ENCODE results near the gene RND2. TPM values are rescaled to one million over a fixed set of nuclear protein-coding genes. Genes with fewer than 3 reads are reported as not detected.

RND2 gene, protein sequence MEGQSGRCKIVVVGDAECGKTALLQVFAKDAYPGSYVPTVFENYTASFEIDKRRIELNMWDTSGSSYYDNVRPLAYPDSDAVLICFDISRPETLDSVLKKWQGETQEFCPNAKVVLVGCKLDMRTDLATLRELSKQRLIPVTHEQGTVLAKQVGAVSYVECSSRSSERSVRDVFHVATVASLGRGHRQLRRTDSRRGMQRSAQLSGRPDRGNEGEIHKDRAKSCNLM
- 0.07 to 0.29 TPM (median 0.17 TPM) in 5 replicates for total RNA-seq (2022; extraction: Qiagen RNA extraction; ENCODE audit: low read depth)

DNA sequence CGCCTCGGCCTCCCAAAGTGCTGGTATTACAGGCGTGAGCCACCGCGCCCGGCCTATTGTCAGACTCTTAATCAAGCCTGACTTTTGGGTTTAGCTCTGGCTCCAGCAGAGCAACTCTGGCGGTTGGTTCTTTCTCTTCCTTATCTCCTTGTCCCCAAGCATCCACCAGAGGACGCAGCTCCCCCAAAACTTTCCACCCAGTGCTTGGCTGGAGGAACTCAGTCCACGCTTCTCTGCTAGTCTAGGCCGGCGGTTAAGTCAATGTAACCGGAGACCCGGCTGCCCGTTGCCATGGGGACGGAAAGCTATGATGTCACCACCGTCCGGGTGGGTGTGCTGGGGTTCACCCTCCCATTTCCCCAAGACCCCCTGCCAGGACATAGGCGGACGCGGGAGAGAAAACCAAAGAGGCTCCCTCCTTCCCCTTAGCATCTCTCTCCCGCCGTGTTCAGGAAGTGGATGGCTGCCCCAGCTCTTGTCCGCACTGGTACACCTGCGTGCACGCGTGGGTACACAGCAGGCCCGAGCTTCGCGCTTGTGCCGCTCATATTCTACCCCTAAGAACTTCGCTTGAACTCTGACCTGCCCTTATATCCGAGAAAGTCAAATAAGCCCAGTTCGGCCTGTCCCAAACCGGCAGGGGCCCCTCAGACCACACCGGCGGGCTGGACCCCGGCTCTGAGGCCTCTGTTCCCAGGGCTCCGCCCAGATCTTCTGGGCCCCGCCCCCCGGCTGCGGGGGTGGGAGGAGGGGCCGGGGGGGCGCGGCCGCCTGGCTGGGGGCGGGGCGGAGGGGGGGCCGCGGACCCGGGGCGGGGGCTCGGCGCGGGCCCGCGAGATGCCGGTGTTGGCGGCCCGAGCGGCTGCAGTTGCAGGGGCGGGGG lies at the start of gene RND2:
TSS of gene RND2 (plus strand) at position 825 of the 883 bp plus-strand sequence. CDS start 117 bp downstream, outside the sequence.

DNA sequence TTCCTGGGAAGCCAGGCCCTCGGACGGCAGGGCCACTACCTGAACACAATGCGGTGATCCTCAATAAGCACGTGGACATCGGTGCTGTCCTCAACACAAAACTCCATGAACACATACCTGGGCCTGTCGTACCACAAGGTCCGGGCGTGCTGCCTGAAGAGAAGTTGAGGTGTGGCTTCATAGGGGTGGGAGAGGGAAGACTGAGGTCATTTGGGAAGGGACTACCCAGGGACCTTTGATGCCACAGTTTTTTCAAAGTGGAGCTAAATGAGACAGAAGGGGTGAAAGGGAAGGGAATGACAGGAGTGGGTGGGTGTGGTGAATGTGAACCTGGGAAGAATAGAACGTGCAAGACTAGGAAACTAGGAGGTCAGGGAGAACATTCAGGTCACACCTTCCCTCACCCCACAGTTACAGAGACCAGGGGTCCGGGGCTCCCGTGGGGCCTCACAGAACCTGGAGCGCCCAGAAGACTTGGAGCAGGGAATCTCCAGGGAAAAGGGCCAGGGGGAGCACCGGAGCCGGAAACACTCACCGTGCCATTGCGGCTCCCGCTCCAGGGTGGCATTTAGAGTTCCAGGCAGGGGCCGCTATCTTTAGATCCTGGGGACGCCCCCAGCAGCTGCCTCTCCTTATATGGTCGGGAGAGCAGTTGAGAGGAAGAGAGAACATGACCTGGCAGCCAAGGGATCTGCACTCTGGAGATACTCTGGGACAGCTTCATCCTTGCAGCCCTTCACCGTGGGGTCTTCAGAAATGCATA lies 45.3 kb upstream of the RND2 start, which contains the start of gene PTGES3L:
TSS of gene PTGES3L (minus strand) at position 570 of the 763 bp plus-strand sequence. CDS start at position 543, 27 bp downstream.

DNA sequence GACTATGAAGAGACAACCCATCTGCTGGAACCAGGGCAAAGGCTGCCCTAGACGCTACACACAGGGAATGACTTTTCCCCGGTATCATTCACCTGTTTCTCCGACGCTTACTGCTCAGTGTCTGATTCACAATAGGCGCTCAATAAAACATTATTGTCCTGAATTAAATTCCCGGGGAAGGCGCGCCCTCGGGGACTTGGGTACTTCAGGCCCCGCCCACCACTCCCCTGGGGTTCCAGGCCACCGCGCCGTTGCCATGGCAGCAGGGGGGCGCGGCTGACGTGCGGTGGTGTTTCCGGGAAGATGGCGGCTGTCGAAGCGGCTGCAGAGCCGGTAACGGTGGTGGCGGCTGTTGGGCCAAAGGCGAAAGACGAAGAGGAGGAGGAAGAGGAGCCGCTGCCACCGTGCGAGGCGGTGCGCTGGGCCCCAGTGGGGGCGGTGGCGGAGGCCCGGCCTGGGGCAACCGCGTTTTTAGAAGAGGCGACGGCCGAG lies 44.7 kb upstream of the RND2 start, which contains the start of gene RUNDC1:
TSS of gene RUNDC1 (plus strand) at position 292 of the 492 bp plus-strand sequence. CDS start at position 304, 12 bp downstream.

DNA sequence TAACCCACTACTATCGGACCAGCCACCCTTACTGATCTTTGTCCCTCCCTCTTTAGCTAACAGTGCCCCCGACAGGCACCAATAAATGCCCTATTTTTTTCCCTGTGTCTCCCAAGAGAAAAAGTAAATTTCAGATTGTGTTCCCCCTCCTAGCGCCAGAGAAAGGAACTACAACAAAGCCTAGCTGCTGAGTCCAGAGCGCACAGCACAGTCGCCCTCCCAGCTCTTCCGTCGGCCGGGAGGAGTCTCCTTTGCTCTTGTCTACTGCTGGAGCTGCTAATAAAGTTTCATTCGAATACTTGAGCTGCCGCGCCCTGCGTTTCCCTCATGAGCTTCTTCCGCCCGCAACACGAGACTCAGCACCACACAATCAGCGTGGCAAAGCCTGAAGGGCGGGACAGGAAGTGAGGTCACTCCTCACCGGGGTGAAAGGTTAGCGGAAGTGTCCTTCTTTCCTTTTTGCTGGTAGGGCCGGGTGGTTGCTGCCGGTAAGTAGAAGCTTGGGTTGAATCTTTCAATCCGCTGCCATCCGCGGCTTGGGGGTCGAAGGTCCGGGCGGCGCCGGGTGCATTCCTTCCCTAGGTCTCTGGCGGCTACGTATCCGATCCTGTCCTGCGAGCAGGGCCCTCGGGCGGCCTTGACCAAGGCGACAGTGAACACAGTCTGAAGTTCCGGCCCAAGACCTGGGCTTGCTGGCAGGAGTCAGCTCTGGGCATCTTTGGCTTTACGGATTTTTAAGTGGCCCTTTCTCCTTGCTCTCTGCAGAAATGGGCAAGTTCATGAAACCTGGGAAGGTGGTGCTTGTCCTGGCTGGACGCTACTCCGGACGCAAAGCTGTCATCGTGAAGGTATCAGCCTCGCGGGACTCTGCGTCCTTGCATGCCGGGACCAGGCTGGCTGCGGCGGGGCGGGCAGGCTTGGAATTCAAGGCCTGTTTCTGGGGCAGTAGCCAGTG lies 26.8 kb upstream of the RND2 start, which contains the start of gene RPL27:
TSS of gene RPL27 (plus strand) at position 436 of the 955 bp plus-strand sequence. CDS start at position 768, 332 bp downstream.

DNA sequence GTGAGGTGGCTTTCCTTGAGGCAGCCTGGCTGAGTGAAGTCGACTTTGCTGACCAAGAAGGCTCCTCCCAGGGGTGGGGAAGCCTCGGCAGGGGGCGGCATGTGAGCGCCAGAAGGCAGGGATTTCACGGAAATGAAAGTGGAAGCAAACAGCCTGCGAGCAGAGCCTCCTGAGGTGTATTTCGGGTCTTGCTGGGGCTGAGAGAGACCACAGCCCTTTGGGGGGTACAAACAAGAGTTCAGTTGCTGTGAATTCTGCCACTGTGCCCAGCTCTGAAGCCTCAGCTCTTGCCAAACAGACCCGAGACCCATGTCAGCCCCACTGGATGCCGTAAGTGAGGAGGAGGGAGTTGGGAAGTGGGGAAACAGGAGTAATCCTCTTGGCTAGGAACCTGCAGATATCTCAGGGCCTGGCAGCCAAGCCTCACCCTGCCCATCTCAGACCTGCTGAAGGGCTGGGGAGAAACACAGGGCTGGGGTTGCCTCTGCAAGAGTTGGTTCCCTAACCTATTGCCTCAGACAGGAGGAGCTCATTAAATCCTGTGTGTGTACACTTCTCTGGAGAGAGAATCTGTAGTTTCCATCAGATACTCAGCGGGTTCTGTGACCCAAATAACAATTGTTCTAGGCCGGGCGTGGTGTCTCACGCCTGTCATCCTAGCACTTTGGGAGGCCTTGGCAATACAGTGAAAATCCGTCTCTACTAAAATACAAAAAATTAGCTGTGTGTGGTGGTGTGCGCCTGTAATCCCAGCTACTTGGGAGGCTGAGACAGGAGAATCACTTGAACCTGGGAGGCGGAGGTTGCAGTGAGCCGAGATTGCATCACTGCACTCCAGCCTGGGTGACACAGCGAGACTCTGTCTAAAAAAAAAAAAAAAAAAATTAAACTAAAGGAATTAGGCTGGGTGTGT lies 18.1 kb upstream of the RND2 start, which contains the start of gene IFI35:
TSS of gene IFI35 (plus strand) at position 146 of the 913 bp plus-strand sequence. CDS start at position 310, 164 bp downstream.

DNA sequence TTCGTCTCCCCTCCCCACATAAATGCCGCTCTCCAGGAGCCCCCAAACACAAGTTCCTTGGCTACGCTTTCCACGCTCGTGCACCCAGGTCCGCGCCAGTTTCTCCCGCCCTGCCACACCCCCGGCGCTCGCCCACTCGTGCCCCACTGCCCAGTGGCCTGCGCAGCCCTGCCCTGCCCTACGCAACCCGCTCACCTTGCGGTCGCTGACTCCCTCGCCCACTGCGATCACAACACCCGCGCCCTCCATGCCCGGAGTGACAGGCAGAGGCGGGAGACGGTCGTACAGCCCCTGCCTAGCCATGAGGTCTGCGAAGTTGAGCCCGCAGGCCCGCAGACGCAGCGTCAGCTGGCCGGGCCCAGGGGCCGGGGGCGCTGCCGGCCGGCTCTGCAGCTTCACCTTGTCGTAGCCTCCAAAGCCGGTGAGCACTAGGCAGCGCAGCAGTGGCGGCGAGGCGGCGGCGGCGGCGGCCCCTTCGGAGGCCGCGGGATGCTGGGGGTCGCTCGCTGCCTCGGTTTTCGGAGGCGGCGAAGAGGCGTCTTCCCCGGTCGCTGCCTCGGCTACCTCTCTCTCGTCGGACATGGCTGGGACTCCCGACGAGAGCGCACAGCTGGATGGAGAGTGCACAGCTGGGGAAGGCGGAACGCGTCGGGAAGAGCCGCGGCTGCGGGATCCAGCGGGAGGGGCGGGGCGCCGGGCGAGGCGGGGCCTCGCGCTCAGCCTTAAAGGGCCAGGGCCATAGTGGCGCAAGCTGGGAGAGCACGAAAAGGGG lies 3.1 kb upstream of the RND2 start, which contains the start of gene VAT1:
TSS of gene VAT1 (minus strand) at position 645 of the 772 bp plus-strand sequence. CDS start at position 582, 63 bp downstream.

Other genes with a start within 250 kb of the RND2 start
- 0.90 to 1.1 TPM (median 1.0 TPM) in 5 replicates for gene WNK4, start 244.6 kb upstream of the RND2 start, total RNA-seq (2022; extraction: Qiagen RNA extraction; ENCODE audit: low read depth)
- 125 to 149 TPM (median 135 TPM) in 5 replicates for gene COA3, start 226.5 kb upstream of the RND2 start, total RNA-seq (2022; extraction: Qiagen RNA extraction; ENCODE audit: low read depth)
- 0.05 to 0.08 TPM (median 0.06 TPM) in 3 of 5 replicates, not detected in the others for gene CNTD1, start 226.4 kb upstream of the RND2 start, total RNA-seq (2022; extraction: Qiagen RNA extraction; ENCODE audit: low read depth)
- 76.1 to 101 TPM (median 78.7 TPM) in 5 replicates for gene BECN1, start 200.9 kb upstream of the RND2 start, total RNA-seq (2022; extraction: Qiagen RNA extraction; ENCODE audit: low read depth)
- gene PSME3, start 191.8 kb upstream of the RND2 start, total RNA-seq (2022; extraction: Qiagen RNA extraction; ENCODE audit: low read depth), result 225 to 285 TPM (median 238 TPM) in 5 replicates
- gene AOC2, start 180.7 kb upstream of the RND2 start, total RNA-seq (2022; extraction: Qiagen RNA extraction; ENCODE audit: low read depth), result 1.8 to 2.3 TPM (median 1.9 TPM) in 5 replicates
- gene AOC3, start 174.0 kb upstream of the RND2 start, total RNA-seq (2022; extraction: Qiagen RNA extraction; ENCODE audit: low read depth), result 1.1 to 2.2 TPM (median 1.4 TPM) in 5 replicates
- gene G6PC1, start 124.4 kb upstream of the RND2 start, total RNA-seq (2022; extraction: Qiagen RNA extraction; ENCODE audit: low read depth), result not detected in 5 replicates
- 53.8 to 58.0 TPM (median 57.6 TPM) in 5 replicates for gene AARSD1, start 60.8 kb upstream of the RND2 start, total RNA-seq (2022; extraction: Qiagen RNA extraction; ENCODE audit: low read depth)
- gene PTGES3L, start 45.2 kb upstream of the RND2 start, total RNA-seq (2022; extraction: Qiagen RNA extraction; ENCODE audit: low read depth), result 0.73 to 2.0 TPM (median 1.0 TPM) in 5 replicates
- 20.6 to 23.0 TPM (median 22.1 TPM) in 5 replicates for gene RUNDC1, start 44.7 kb upstream of the RND2 start, total RNA-seq (2022; extraction: Qiagen RNA extraction; ENCODE audit: low read depth)
- 2,973 to 3,984 TPM (median 3,050 TPM) in 5 replicates for gene RPL27, start 26.8 kb upstream of the RND2 start, total RNA-seq (2022; extraction: Qiagen RNA extraction; ENCODE audit: low read depth)
- 18.2 to 21.6 TPM (median 18.9 TPM) in 5 replicates for gene IFI35, start 18.4 kb upstream of the RND2 start, total RNA-seq (2022; extraction: Qiagen RNA extraction; ENCODE audit: low read depth)
- 211 to 235 TPM (median 231 TPM) in 5 replicates for gene VAT1, start 2.8 kb upstream of the RND2 start, total RNA-seq (2022; extraction: Qiagen RNA extraction; ENCODE audit: low read depth)
- 21.8 to 26.1 TPM (median 23.4 TPM) in 5 replicates for gene BRCA1, start 100.1 kb downstream of the RND2 start, total RNA-seq (2022; extraction: Qiagen RNA extraction; ENCODE audit: low read depth)
- gene NBR1, start 146.0 kb downstream of the RND2 start, total RNA-seq (2022; extraction: Qiagen RNA extraction; ENCODE audit: low read depth), result 29.1 to 41.6 TPM (median 39.5 TPM) in 5 replicates
- gene TMEM106A, start 186.6 kb downstream of the RND2 start, total RNA-seq (2022; extraction: Qiagen RNA extraction; ENCODE audit: low read depth), result 0.77 to 1.5 TPM (median 0.94 TPM) in 5 replicates
- not detected in 5 replicates for gene CCDC200, start 203.4 kb downstream of the RND2 start, total RNA-seq (2022; extraction: Qiagen RNA extraction; ENCODE audit: low read depth)
- gene RNU2-1, start 208.7 kb downstream of the RND2 start, total RNA-seq (2022; extraction: Qiagen RNA extraction; ENCODE audit: low read depth), result not detected in 5 replicates

Measured in A549 treated with GW870086 at 1 μM for 4 hours (cell line).